22Rv1 (cell line): ENCODE data around the gene CEP152.

ENCODE experiments used
- CTCF ChIP-seq: fragments of 450-650 bp; IDR thresholded peaks from 2 replicates; pipeline ENCODE4 v1.5.1; 2017; ENCODE audit warnings: mild to moderate bottlenecking
- ZFX ChIP-seq: fragments of 450-650 bp; IDR thresholded peaks from 2 replicates; pipeline ENCODE4 v1.6.1; 2017; ENCODE audit warnings: antibody characterized with exemption, borderline replicate concordance

DNA sequence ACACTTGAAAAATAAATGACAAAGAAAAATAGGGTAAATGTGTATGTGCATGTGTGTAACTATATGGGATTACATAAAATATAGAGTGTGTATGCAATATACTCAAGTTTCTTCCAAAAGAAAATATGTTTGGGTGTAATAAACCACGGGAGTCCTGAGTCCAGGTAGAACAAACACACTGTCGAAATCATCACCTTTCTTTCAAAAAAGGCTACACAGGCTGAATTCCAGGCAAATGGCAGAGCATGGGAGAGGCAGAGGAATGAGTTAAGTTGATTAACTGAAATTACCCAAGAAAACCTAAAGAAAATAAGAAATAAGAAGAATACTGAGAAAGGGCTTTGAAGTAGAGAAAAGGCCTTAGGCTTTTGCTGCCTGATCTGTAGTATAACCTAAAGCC, 26.1 kb downstream of the CEP152 start:
- TF ChIP-seq CTCF = no peak
- no peak for TF ChIP-seq ZFX
